Sigmoid colon (tissue), 7 donors: ENCODE data around the gene RNF151. TPM values are rescaled to one million over a fixed set of nuclear protein-coding genes. Genes with fewer than 3 reads are reported as not detected.
A peak's percentile ranks its signal among the peaks of the same experiment; 100 is the strongest.

Experiments used
- DNase-seq: peaks from one replicate; pipeline ENCODE4 v3.0.0-alpha.2; 2019
- H3K27ac ChIP-seq, 4 donors: fragments of 200-600 bp; sonication (generic); one replicate each; pipeline ENCODE4 v1.5.1; 2016 to 2019; ENCODE audit warnings: mild to moderate bottlenecking in 1 of 4
- H3K27me3 ChIP-seq, 3 donors: fragments of 200-600 bp; sonication (generic); one replicate each; pipeline ENCODE4 v1.5.1; 2019; ENCODE audit warnings: mild to moderate bottlenecking in 1 of 3
- H3K36me3 ChIP-seq, 4 donors: fragments of 200-600 bp; sonication (generic); one replicate each; pipeline ENCODE4 v1.5.1; 2016 to 2019
- H3K4me1 ChIP-seq, 4 donors: fragments of 200-600 bp; sonication (generic); one replicate each; pipeline ENCODE4 v1.5.1; 2017 to 2019
- H3K4me3 ChIP-seq, 4 donors: fragments of 200-600 bp; sonication (generic); one replicate each; pipeline ENCODE4 v1.5.1; 2017 to 2019; ENCODE audit warnings: mild to moderate bottlenecking in 2 of 4, moderate library complexity in 1 of 4
- H3K9me3 ChIP-seq, 4 donors: fragments of 200-600 bp in 3 of 4; sonication (generic) in 3 of 4; one replicate each; pipeline versions ENCODE4 v1.5.1 to v1.6.1; 2013 to 2019
- EP300 ChIP-seq, 4 donors: sonication (generic); formaldehyde crosslinking; IDR thresholded peaks; one replicate each; pipeline ENCODE4 v1.6.1; 2017; ENCODE audit warnings: antibody characterized with exemption in 4 of 4
- POLR2A ChIP-seq, 2 donors: fragments of 450-650 bp; IDR thresholded peaks; one replicate each; pipeline ENCODE4 v1.6.1; 2016; ENCODE audit warnings: antibody characterized with exemption in 2 of 2, mild to moderate bottlenecking in 2 of 2, moderate library complexity in 2 of 2
- POLR2AphosphoS5 ChIP-seq, 4 donors: sonication (generic); formaldehyde crosslinking; IDR thresholded peaks; one replicate each; pipeline ENCODE4 v1.6.1; 2017; ENCODE audit warnings: antibody characterized with exemption in 4 of 4
- WGBS, 2 donors: extraction: QIAGEN DNeasy Blood & Tissue Kit; methylation state at CpG; one replicate each; pipeline ENCODE4 v1.1.7; 2013; 5-methylcytosine and 5-hydroxymethylcytosine counted together
- intact Hi-C: fragments of 100-400 bp; cut with DNase I; formaldehyde crosslinking; loops from one replicate; pipeline ENCODE4 v1.15.1; 2023
- polyA plus RNA-seq, 3 donors: library from polyadenylated mRNA; stranded (reverse); fragments of 200-250 nt; gene quantifications; one replicate each; pipeline ENCODE4 v1.2.3, GENCODE V29; 2013
- total RNA-seq, 4 donors: library from RNA; depleted of rRNA; stranded (reverse); fragments of >200 nt; gene quantifications; one replicate each; pipeline ENCODE4 v1.1.0, GENCODE V29; 2016
- TF ChIP-seq, protein P1 (sequence below), 4 experiments: fragments of 450-650 bp in 3 of 4; fragments of 200-600 bp in 1 of 4; IDR thresholded peaks; one replicate each; pipeline ENCODE4 v1.5.1; 2016 to 2019; ENCODE audit warnings: antibody characterized with exemption in 4 of 4, mild to moderate bottlenecking in 3 of 4, moderate library complexity in 2 of 4
- donor health status: healthy with polysubstance abuse.
- donor health status: Bipolar disorder and iron deficiency.
- donor health status: healthy.

RNF151 gene
- total and polyA plus RNA-seq, 7 donors = 0.10 TPM; not detected in 6

DNA sequence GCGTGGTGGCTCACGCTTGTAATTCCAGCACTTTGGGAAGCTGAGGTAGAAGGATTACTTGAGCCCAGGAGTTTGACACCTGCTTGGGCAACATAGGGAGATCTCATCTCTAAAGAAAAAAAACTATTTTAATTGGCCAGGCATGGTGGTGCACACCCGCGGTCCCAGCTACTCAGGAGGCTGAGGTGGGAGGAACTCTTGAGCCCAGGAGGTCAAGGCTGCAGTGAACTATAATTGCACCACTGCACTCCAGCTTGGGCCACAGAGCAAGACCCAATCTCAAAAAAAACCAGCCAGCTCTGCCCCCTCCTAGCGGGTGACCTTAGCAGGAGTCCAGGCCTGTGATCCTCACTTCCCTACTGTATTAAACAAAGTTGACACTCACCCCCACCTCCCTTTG, 42.6 kb upstream of the RNF151 start:
- H3K36me3 ChIP-seq = no peaks in the 10 kb centered on the region
- DNase-seq = no peak
- TF ChIP-seq EP300 (IDR thresholded peaks at IDR 0.05) = no peak
- TF ChIP-seq POLR2A (IDR thresholded peaks at IDR 0.05) = no peak
- intact Hi-C loops = no loop called here
- WGBS, 2 donors = 50 to 69% methylated on average over 5 of the region's 5 CpGs
- no peak overlapping the region for H3K4me3 ChIP-seq
- peaks cover 0 to 13% (median 7%) of the 10 kb centered on the region in 4 donors for H3K4me1 ChIP-seq
- H3K9me3 ChIP-seq = no peaks in the 10 kb centered on the region
- H3K27ac ChIP-seq = no peak overlapping the region
- H3K27me3 ChIP-seq = peaks cover 10 to 60% (median 38%) of the 10 kb centered on the region in 3 donors

DNA sequence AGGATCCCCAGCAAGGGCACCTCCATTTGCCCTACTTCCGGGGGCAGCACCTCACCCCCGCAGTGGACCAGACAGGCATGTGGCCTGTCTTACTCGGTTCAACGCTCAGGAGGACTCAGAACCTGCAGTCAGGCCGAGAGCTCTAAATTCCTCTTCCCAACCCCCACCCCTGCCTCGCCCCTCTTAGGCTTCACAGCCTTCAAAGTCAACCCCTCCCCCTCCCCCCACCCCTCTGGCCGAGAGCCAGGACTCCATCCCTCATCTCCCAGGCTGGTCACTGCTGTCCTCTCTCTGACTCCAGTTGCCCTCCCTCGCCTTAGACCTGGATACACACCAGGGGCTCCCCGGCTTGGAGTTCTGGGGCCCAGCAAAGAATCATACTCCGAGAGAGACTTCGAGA, 40.4 kb upstream of the RNF151 start:
- no peak for TF ChIP-seq POLR2AphosphoS5 (IDR thresholded peaks at IDR 0.05)
- no peak for TF ChIP-seq EP300 (IDR thresholded peaks at IDR 0.05)
- no peak for TF ChIP-seq POLR2A (IDR thresholded peaks at IDR 0.05)
- TF ChIP-seq, protein P1, sequence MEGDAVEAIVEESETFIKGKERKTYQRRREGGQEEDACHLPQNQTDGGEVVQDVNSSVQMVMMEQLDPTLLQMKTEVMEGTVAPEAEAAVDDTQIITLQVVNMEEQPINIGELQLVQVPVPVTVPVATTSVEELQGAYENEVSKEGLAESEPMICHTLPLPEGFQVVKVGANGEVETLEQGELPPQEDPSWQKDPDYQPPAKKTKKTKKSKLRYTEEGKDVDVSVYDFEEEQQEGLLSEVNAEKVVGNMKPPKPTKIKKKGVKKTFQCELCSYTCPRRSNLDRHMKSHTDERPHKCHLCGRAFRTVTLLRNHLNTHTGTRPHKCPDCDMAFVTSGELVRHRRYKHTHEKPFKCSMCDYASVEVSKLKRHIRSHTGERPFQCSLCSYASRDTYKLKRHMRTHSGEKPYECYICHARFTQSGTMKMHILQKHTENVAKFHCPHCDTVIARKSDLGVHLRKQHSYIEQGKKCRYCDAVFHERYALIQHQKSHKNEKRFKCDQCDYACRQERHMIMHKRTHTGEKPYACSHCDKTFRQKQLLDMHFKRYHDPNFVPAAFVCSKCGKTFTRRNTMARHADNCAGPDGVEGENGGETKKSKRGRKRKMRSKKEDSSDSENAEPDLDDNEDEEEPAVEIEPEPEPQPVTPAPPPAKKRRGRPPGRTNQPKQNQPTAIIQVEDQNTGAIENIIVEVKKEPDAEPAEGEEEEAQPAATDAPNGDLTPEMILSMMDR (IDR thresholded peaks at IDR 0.05) = no peak
- peaks cover 0 to 19% (median 14%) of the 10 kb centered on the region in 4 donors for H3K4me1 ChIP-seq
- no peak overlapping the region for H3K4me3 ChIP-seq
- H3K9me3 ChIP-seq = no peaks in the 10 kb centered on the region
- no peak overlapping the region for H3K27ac ChIP-seq
- WGBS, 2 donors = 61 to 69% methylated on average over 11 of the region's 11 CpGs
- intact Hi-C loops = no loop called here
- H3K27me3 ChIP-seq = peaks cover 0 to 38% (median 21%) of the 10 kb centered on the region in 3 donors
- DNase-seq = no peak
- H3K36me3 ChIP-seq = no peaks in the 10 kb centered on the region

- no peaks in the 10 kb centered on the region for H3K9me3 ChIP-seq
- no peaks in the 10 kb centered on the region for H3K36me3 ChIP-seq
- intact Hi-C loops = loop anchor here (1.0 kb wide), 1 partner anchor 103 kb away; the partner anchor contains the start of gene HAGH
- H3K27me3 ChIP-seq = peaks cover 0 to 25% (median 5%) of the 10 kb centered on the region in 3 donors
- peaks cover 0 to 12% (median 7%) of the 10 kb centered on the region in 4 donors for H3K4me1 ChIP-seq
- peak overlapping the region; percentile 34 to 82 (median 77) for H3K4me3 ChIP-seq
- peak overlapping the region; percentile 80 to 96 (median 88) for H3K27ac ChIP-seq
- TF ChIP-seq POLR2A (IDR thresholded peaks at IDR 0.05) (no peak), POLR2AphosphoS5 (IDR thresholded peaks at IDR 0.05) (no peak), EP300 (IDR thresholded peaks at IDR 0.05) (no peak)
- TF ChIP-seq, protein P1 (IDR thresholded peaks at IDR 0.05) = no peak
- WGBS, 2 donors = 2 to 25% methylated on average over 11 of the region's 11 CpGs
- no peak for DNase-seq
These were observed 37.6 kb upstream of the RNF151 start for GRCh38 chr16:1929105-1929504.

- peak; percentile 95 for DNase-seq
- peaks cover 0 to 12% (median 7%) of the 10 kb centered on the region in 4 donors for H3K4me1 ChIP-seq
- H3K36me3 ChIP-seq = no peaks in the 10 kb centered on the region
- H3K9me3 ChIP-seq = no peaks in the 10 kb centered on the region
- H3K27me3 ChIP-seq = peaks cover 0 to 19% (median 5%) of the 10 kb centered on the region in 3 donors
- peak overlapping the region; percentile 80 to 96 (median 88) for H3K27ac ChIP-seq
- H3K4me3 ChIP-seq = peak overlapping the region; percentile 34 to 82 (median 77)
- TF ChIP-seq, protein P1 (IDR thresholded peaks at IDR 0.05) = peak; percentile 27 to 100 (median 72)
- TF ChIP-seq POLR2A (IDR thresholded peaks at IDR 0.05) (no peak), EP300 (IDR thresholded peaks at IDR 0.05) (no peak), POLR2AphosphoS5 (IDR thresholded peaks at IDR 0.05) (peak in 2 of 4 donors; percentile 14 to 42)
- WGBS, 2 donors = 13 to 15% methylated on average over 70 of the region's 70 CpGs
- intact Hi-C loops = loop anchor here (1.0 kb wide), 2 partner anchors 66 to 103 kb away; partner anchors contain the start of gene HAGH
These were observed 36.9 kb upstream of the RNF151 start for GRCh38 chr16:1929578-1930337.

DNA sequence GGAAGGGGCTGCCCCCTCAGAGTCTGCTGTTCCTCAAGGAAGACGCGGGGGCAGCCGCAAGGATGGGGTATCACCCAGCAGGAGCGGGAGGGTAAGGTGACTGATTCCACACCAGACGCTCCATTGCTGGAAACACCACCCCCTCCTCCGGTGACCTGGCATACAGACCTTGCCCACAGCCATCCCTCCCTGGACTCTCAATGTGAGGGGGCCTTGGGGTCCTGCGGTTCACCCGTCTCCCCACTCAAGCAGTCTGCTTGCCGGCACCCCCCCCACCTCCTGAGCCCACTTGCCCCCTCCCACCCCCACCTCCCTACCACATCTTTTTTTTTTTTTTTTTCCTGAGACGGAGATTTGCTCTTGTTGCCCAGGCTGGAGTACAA, 36.3 kb upstream of the RNF151 start:
- H3K4me3 ChIP-seq = peak overlapping the region in 1 of 4 donors; percentile 82

More for the DNA sequence above, 36.3 kb upstream of the RNF151 start:
- Histone ChIP-seq H3K36me3 (no peaks in the 10 kb centered on the region), H3K4me1 (peaks cover 0 to 12% (median 7%) of the 10 kb centered on the region in 4 donors), H3K27ac (peak overlapping the region in 1 of 4 donors; percentile 93), H3K27me3 (peaks cover 0 to 14% (median 5%) of the 10 kb centered on the region in 3 donors), H3K9me3 (no peaks in the 10 kb centered on the region)
- WGBS, 2 donors = 85 to 86% methylated on average over 10 of the region's 10 CpGs
- intact Hi-C loops = loop anchor here (1.0 kb wide), 1 partner anchor 67 kb away; no protein-coding TSS in a partner anchor
- DNase-seq = no peak
- no peak for TF ChIP-seq POLR2A (IDR thresholded peaks at IDR 0.05)
